ENCODE results near the gene ZNF84. TPM values are rescaled to one million over a fixed set of nuclear protein-coding genes. Genes with fewer than 3 reads are reported as not detected.

ZNF84 gene
- total and polyA plus RNA-seq, 9 of the 15 experiments (the other 6 are each of a cell fraction or from before 2014, with no cell fraction given): 8.8 to 24.3 (median 12.1) TPM

DNA sequence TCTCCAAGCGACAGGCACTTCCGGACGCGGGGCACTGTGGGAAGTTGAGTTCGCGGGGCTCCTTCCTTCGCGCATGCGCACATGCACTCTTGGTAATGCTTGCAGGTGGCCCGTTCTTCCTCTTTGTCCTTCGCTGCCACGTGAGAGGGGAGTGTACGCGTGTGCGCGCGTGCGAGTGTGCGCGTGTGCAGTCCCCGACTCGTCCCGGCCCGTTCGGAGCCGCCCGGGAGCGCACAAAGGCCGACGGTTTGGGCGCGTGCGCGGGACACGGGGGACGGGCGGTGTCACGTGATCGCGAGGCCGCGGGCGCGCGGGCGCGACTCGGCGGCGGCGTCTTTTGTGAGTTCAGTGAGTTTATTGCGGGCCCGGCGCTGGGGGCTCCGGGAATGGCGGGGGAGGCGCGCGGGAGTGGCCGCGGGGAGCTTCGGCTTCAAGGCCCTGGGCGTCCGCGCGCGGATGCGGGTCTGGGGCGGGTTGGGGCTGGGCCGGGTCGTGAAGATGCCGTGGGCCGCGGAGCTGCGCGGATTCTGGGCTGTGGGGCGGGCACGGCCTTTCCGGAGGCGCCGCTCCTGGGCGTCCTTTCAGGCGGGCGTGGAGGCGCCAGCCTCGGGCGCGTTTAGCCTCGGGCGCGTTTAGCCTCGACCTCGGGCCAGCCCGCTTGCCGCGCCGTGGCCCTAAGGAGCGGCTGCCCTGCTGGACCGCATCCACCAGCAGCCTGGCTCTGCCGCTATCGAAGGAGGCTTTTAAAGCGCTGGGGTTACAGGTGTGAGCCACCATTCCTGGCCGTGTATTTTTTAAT lies at the start of gene ZNF84 (continued):
- TF ChIP-seq, protein P1, sequence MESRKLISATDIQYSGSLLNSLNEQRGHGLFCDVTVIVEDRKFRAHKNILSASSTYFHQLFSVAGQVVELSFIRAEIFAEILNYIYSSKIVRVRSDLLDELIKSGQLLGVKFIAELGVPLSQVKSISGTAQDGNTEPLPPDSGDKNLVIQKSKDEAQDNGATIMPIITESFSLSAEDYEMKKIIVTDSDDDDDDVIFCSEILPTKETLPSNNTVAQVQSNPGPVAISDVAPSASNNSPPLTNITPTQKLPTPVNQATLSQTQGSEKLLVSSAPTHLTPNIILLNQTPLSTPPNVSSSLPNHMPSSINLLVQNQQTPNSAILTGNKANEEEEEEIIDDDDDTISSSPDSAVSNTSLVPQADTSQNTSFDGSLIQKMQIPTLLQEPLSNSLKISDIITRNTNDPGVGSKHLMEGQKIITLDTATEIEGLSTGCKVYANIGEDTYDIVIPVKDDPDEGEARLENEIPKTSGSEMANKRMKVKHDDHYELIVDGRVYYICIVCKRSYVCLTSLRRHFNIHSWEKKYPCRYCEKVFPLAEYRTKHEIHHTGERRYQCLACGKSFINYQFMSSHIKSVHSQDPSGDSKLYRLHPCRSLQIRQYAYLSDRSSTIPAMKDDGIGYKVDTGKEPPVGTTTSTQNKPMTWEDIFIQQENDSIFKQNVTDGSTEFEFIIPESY (CRISPR knock-in tag; IDR thresholded peaks at IDR 0.05): peak; percentile 71
- TF ChIP-seq HNRNPLL (IDR thresholded peaks at IDR 0.05; ENCODE audit: low read depth, low read length, poor library complexity, severe bottlenecking) (peak; percentile 82), KDM5B (IDR thresholded peaks at IDR 0.05; ENCODE audit: insufficient replicate concordance, low read depth, low read length) (peak; percentile 54), STAT5B (CRISPR knock-in tag; IDR thresholded peaks at IDR 0.05) (no peak), PTRF (tag; IDR thresholded peaks at IDR 0.05) (no peak), USF2 (CRISPR knock-in tag; IDR thresholded peaks at IDR 0.05) (peak; percentile 93), ZNF133 (CRISPR knock-in tag; IDR thresholded peaks at IDR 0.05) (no peak), FOXP4 (CRISPR knock-in tag; IDR thresholded peaks at IDR 0.05; ENCODE audit: borderline replicate concordance) (peak; percentile 93; the same call in 1 of the 2 replicates), RBFOX2 (IDR thresholded peaks at IDR 0.05; ENCODE audit: low read depth, low read length) (peak; percentile 96), RCOR1 (IDR thresholded peaks at IDR 0.05; ENCODE audit: borderline replicate concordance in 1 of 2, low read depth in 2 of 2, low read length in 2 of 2) (peak in 1 of 2 experiments; percentile 23; a peak in 1 of 4 replicates), KLF10 (CRISPR knock-in tag; IDR thresholded peaks at IDR 0.05) (no peak), FOSL1 (tag; conservative IDR thresholded peaks at IDR 0.05) (0 out of 2 replicates have a peak, but pooled peaks have one; percentile 26), ZNF174 (CRISPR knock-in tag; IDR thresholded peaks at IDR 0.05) (no peak), EWSR1 (IDR thresholded peaks at IDR 0.05; ENCODE audit: borderline replicate concordance, low read depth, partially characterized antibody) (no peak), TAF15 (IDR thresholded peaks at IDR 0.05; ENCODE audit: low read depth, low read length) (no peak)
- TF ChIP-seq, protein P2, sequence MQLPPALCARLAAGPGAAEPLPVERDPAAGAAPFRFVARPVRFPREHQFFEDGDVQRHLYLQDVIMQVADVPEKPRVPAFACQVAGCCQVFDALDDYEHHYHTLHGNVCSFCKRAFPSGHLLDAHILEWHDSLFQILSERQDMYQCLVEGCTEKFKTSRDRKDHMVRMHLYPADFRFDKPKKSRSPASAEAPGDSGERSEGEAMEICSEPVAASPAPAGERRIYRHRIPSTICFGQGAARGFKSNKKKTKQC (CRISPR knock-in tag; IDR thresholded peaks at IDR 0.05): peak; percentile 53
- TF ChIP-seq, protein P3, sequence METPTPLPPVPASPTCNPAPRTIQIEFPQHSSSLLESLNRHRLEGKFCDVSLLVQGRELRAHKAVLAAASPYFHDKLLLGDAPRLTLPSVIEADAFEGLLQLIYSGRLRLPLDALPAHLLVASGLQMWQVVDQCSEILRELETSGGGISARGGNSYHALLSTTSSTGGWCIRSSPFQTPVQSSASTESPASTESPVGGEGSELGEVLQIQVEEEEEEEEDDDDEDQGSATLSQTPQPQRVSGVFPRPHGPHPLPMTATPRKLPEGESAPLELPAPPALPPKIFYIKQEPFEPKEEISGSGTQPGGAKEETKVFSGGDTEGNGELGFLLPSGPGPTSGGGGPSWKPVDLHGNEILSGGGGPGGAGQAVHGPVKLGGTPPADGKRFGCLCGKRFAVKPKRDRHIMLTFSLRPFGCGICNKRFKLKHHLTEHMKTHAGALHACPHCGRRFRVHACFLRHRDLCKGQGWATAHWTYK (CRISPR knock-in tag; IDR thresholded peaks at IDR 0.05): peak; percentile 82; the same call in 1 of the 2 replicates
- TF ChIP-seq, protein P4, sequence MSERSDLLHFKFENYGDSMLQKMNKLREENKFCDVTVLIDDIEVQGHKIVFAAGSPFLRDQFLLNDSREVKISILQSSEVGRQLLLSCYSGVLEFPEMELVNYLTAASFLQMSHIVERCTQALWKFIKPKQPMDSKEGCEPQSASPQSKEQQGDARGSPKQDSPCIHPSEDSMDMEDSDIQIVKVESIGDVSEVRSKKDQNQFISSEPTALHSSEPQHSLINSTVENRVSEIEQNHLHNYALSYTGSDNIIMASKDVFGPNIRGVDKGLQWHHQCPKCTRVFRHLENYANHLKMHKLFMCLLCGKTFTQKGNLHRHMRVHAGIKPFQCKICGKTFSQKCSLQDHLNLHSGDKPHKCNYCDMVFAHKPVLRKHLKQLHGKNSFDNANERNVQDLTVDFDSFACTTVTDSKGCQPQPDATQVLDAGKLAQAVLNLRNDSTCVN (CRISPR knock-in tag; IDR thresholded peaks at IDR 0.05): no peak

Measured in K562 (cell line).